Fibroblast of the aortic adventitia (primary cell): ENCODE results near the gene OR2T10. TPM values are rescaled to one million over a fixed set of nuclear protein-coding genes. Genes with fewer than 3 reads are reported as not detected.
"Not testable (repeated sequence)": the region's sequence is repeated elsewhere in the genome, so short reads cannot be mapped to it uniquely, and the experiment has no call there.

Experiments
- DNase-seq: peaks from one replicate; pipeline ENCODE4 v3.0.0-alpha.2; 2010; ENCODE audit warnings: low read depth
- H3K4me3 ChIP-seq: 2 replicates; pipeline ENCODE4 v1.5.1; 2011; ENCODE audit warnings: low read depth, mild to moderate bottlenecking, control low read depth, low read length, moderate library complexity
- total RNA-seq: library from RNA; depleted of rRNA; stranded (reverse); fragments of >200 nt; gene quantifications from 2 replicates; pipeline ENCODE4 v1.2.3, GENCODE V29; 2012; ENCODE audit warnings: low replicate concordance
- TF ChIP-seq, protein P1 (sequence below): IDR thresholded peaks from 2 replicates; pipeline ENCODE4 v1.5.1; 2011; ENCODE audit warnings: mild to moderate bottlenecking, low read length, control low read depth, inconsistent platforms; ENCODE audit not compliant: insufficient read depth

The OR2T10 gene, protein sequence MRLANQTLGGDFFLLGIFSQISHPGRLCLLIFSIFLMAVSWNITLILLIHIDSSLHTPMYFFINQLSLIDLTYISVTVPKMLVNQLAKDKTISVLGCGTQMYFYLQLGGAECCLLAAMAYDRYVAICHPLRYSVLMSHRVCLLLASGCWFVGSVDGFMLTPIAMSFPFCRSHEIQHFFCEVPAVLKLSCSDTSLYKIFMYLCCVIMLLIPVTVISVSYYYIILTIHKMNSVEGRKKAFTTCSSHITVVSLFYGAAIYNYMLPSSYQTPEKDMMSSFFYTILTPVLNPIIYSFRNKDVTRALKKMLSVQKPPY
- not detected in 2 replicates for total RNA-seq

DNA sequence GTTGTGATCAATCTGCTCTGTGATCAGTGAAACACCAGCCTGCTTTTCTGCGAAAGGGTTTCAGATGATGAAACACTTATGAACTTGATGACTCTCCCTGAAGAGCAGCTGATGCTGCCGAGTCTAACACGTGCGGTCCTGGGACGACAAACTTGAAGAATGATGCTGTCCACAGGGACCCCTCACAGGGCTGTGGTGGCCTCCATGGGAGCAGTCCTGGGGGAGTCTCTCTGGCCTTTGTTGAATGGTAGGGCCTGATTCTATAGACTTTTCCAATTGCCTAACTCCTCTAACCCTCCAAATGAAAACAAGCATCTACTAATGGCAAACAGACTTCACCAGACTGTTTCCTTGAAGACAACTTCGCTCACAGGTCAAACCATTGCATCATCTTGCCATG lies at the start of gene OR2T10:
Gene OR2T10 (minus strand): TSS at position 112 of the 400 bp plus-strand sequence. CDS start 3,932 bp downstream, outside the sequence.
- TF ChIP-seq, protein P1, sequence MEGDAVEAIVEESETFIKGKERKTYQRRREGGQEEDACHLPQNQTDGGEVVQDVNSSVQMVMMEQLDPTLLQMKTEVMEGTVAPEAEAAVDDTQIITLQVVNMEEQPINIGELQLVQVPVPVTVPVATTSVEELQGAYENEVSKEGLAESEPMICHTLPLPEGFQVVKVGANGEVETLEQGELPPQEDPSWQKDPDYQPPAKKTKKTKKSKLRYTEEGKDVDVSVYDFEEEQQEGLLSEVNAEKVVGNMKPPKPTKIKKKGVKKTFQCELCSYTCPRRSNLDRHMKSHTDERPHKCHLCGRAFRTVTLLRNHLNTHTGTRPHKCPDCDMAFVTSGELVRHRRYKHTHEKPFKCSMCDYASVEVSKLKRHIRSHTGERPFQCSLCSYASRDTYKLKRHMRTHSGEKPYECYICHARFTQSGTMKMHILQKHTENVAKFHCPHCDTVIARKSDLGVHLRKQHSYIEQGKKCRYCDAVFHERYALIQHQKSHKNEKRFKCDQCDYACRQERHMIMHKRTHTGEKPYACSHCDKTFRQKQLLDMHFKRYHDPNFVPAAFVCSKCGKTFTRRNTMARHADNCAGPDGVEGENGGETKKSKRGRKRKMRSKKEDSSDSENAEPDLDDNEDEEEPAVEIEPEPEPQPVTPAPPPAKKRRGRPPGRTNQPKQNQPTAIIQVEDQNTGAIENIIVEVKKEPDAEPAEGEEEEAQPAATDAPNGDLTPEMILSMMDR: no peak
- H3K4me3 ChIP-seq: no peak within 1 kb of the TSS
- no peak for DNase-seq

DNA sequence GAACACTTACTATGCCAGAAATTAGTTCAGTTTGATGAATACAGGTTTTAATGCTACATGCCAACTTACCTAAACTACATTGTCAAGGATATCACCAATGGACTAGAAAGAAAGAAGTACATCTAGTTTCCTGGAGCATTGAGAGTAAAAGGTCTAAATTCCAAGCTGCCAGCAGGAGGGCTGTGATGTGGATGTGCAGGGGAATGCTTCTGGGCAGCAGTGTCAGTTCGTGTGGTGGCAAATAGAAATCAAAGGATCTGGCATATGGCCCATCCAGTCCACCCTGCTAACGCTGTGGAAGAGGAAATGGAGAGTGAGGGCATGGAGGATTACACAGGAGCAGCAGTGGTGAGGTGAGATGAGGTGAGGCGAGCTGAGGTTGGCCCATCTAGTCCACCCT lies 47.7 kb upstream of the OR2T10 start, which contains the start of gene OR2T35:
Gene OR2T35 (minus strand): TSS at position 101 of the 400 bp plus-strand sequence. CDS start 6,020 bp downstream, outside the sequence.
- not testable (repeated sequence) for H3K4me3 ChIP-seq, DNase-seq

DNA sequence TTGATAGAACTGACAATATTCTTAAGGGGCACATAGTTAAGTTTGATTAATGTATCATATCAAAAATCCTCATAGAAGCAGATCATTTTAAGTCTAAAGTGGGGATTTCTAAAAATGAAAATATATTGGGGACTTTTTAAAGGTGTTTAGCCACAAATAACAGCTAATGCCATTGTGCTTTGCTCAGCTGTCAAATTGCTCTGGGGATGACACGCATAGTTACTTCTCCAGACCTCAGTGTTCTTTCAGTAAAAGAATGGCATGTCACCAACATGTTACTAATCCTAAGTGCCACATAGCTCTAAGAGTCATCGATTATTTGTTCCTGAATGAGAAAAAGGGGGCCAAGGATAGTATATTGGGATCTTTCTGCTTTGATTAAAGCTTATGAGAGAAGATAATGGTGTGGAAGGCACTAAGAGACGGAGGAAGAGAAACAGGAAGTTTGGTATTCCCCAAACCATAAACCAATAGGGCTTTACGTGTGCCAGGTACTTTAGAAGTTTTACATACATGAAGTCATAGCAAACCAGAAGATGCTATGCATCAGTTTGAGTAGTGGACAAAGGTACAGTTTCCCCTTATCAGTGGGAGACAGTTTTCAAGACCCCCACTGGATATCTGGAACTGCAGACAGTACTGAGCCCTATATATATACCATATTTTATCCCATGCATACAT lies 45.6 kb upstream of the OR2T10 start:
- not testable (repeated sequence) for H3K4me3 ChIP-seq, DNase-seq

DNA sequence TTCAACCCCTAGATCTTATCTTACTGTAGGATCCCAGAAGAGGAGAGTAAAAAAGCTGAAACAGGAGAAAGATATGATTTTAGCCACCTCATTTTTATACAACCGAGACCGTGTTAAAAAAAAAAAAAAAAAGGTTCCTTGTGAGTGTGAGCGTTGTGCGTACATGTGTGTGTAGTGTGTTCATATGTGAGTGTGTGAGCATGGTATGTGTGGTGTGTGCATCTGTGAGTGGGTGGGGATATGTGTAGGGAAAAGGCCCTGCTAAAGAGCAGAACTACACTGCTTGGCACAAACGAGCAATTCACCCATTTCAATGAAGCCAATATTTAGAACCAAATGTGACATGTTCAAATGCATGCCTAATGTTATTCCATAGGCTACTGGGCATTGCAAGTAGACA lies 44.1 kb upstream of the OR2T10 start:
- not testable (repeated sequence) for H3K4me3 ChIP-seq, DNase-seq

DNA sequence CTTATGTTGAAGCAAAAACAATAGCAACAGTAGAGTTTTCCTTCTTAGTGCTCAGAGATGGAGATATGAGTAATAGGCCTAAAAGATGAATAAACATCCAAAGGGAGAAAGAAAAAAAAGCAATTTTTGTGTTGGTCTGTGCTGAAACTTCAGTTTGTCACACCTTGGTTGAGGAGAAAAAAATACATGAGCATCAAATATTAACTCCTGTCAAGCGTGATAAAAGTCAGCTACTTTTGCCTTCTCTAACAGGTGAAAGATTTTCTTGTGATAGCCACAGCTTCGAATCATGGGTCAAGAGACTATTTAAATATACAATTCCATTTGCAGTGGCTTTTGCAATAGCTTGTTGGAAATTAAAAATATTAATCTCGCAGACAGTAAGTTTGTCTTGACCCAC lies 43.4 kb upstream of the OR2T10 start:
- H3K4me3 ChIP-seq, DNase-seq: not testable (repeated sequence)

DNA sequence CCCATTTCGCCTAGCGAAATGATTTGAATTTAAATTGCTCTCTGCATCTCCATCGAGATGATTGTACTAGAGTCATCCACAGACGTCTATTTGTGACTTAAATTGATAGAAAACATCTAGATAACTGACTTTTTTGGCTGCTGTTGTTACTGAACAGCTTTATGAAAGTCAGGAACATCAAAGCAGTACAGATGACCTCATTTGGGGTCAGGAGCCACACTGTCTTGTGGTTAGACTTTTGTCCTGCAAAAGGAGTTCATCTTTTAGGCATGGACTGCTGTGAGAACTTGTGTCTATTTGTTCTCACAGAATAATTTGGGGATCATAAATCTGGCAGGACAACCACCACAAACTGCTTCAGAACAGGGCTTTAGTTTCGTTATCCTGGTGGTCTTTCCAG lies 42.2 kb upstream of the OR2T10 start:
- not testable (repeated sequence) for DNase-seq, H3K4me3 ChIP-seq

DNA sequence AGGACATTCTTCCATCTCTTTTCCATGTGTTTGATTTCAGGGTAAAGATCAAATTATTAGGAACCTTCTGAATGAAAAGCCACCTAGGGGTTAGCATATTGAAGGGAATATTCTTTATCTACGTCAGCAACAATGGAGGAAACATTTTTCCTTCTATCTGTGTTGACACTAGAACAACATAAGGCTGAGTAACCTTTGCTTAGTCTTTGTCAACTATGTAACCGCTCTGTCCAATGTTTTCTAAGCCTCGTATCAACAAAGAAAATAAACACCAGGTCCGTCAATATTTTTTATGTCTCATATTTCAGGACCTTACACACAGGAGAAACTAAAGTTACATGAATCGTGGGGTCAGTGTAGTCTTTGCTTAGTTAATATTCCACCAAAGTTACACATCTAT lies 39.1 kb upstream of the OR2T10 start:
- not testable (repeated sequence) for DNase-seq, H3K4me3 ChIP-seq

DNA sequence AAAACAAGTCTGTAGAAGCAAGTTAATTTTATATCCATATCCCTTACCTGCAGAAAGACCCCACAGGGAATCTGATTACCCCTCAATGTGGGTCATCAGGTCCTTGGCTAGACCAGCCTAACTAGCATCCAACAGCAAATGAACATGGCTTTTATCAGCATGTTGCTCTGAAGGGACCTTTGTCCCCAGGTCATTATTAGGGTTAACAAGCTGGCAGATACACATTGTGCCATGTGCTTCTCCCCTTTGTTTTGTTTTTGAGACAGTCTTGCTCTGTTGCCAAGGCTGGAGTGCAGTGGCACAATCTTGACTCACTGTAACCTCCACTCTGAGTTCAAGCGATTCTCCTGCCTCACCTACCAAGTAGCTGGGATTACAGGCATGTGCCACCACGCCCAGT lies 37.5 kb upstream of the OR2T10 start, which contains the start of gene OR2T11:
Gene OR2T11 (minus strand): TSS at position 101 of the 400 bp plus-strand sequence. CDS start 7,963 bp downstream, outside the sequence.
- not testable (repeated sequence) for DNase-seq, H3K4me3 ChIP-seq

DNA sequence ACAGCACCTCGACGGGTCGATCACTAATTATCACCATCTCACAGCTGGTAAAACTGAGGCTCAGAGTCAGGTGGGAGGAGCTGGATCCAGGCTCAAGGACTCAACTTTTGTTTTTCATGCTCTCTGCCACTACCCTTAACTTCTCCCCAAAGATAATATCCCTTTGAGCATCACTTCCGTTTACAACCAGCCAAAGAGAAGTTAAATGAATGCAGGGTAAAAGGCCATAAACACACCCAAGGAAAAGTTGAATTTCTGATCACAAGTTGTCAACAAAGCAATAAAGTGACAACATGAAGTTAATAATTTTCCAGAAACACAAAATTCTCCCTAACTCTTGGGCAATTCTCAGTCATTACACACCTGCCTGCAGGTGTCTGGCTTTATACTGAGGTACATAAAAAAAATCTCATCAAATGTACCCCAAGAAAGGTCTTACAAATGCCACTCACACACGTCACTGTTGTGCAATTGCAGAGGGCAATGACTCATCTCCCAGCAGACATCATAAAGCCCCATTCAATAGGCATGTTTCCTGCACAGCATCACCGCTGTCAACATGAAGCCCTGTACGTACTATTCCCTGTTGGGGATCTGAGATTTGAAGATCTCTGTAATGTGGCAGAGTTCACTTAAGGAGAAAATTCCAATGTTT lies 34.0 kb upstream of the OR2T10 start:
- TF ChIP-seq, protein P1: no peak
- no peak for DNase-seq
- H3K4me3 ChIP-seq: no peak overlapping the region

DNA sequence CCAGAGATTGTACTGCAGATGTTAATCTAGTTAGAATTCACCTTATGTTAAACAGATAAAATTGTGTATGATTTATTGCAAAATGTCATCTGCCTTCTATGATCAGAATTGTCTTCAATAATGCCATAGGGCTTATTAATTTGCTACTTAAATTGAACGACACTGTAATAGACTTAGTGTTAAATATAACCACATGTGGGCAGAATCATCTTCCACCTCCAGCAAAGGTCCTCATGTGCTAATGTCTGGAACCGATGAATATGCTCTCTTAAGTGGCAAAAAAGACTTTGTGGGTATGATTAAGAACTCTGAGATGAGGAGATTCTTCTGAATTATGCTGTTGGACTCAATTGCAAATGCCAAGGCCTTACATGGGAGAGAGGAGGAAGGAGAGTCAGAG lies 33.1 kb upstream of the OR2T10 start:
- TF ChIP-seq, protein P1: no peak
- no peak for DNase-seq
- H3K4me3 ChIP-seq: no peak overlapping the region
